SK-N-SH (cell line): ENCODE data around the gene LDLRAD1. TPM values are rescaled to one million over a fixed set of nuclear protein-coding genes. Genes with fewer than 3 reads are reported as not detected.
A peak's percentile ranks its signal among the peaks of the same experiment; 100 is the strongest.

Experiments
- CTCF ChIA-PET: fragments of 300-600, 350-600 bp; formaldehyde crosslinking; extraction: SDS; loops from one replicate; lab custom pipeline; 2021; lab: Yijun Ruan, JAX
- POLR2A ChIA-PET: fragments of 350-600 bp; sonication (Branson Sonifier 250); formaldehyde crosslinking; extraction: SDS; loops from one replicate; lab custom pipeline; 2020; ENCODE audit warnings: antibody characterized with exemption, inconsistent platforms; lab: Yijun Ruan, JAX
- DNase-seq: peaks from one replicate; pipeline ENCODE4 v3.0.0; 2012
- H2AFZ ChIP-seq: fragments of 200-600 bp; sonication (generic); 2 replicates; pipeline ENCODE4 v1.8.1; 2016; ENCODE audit warnings: antibody characterized with exemption, mild to moderate bottlenecking, low read depth
- H3F3A ChIP-seq: fragments of 200-600 bp; sonication (generic); replicated peaks from 2 replicates; pipeline ENCODE3; 2016; ENCODE audit warnings: antibody characterized with exemption, mild to moderate bottlenecking; ENCODE audit not compliant: insufficient read depth
- H3K27ac ChIP-seq, 2 experiments: fragments of 200-500 bp in 1 of 2; fragments of 200-600 bp in 1 of 2; sonication (Bioruptor generic) in 1 of 2; sonication (generic), shearing (Covaris generic) in 1 of 2; 2 replicates each; pipeline versions ENCODE4 v1.5.1 to v1.6.1; 2014 to 2016; ENCODE audit warnings: low read depth in 2 of 2, inconsistent platforms in 1 of 2, low read length in 1 of 2, mild to moderate bottlenecking in 1 of 2, mixed read lengths in 1 of 2
- H3K27me3 ChIP-seq: fragments of 200-600 bp; sonication (generic), shearing (Covaris generic); 2 replicates; pipeline ENCODE4 v1.6.1; 2016; ENCODE audit warnings: mixed run types; ENCODE audit not compliant: insufficient read depth
- H3K36me3 ChIP-seq, 2 experiments: fragments of 200-500 bp in 1 of 2; fragments of 200-600 bp in 1 of 2; sonication (Bioruptor generic) in 1 of 2; sonication (generic) in 1 of 2; replicated peaks in 1 of 2; 2 replicates each; pipeline versions ENCODE3 to v1.5.1; 2014 to 2016; ENCODE audit warnings: low read length in 1 of 2, mild to moderate bottlenecking in 1 of 2; ENCODE audit not compliant: insufficient read depth in 2 of 2, control insufficient read depth in 1 of 2
- H3K4me1 ChIP-seq, 2 experiments: fragments of 200-500 bp in 1 of 2; fragments of 200-600 bp in 1 of 2; sonication (Bioruptor generic) in 1 of 2; sonication (generic), shearing (Covaris generic) in 1 of 2; 2 replicates each; pipeline versions ENCODE4 v1.5.1 to v1.6.1; 2014 to 2016; ENCODE audit warnings: low read depth in 1 of 2, low read length in 1 of 2, mixed run types in 1 of 2; ENCODE audit not compliant: insufficient read depth in 2 of 2, control insufficient read depth in 1 of 2
- H3K4me2 ChIP-seq: fragments of 200-600 bp; sonication (generic), shearing (Covaris generic); 2 replicates; pipeline ENCODE4 v1.6.1; 2017; ENCODE audit warnings: mixed run types
- H3K4me3 ChIP-seq, 2 experiments: fragments of 200-500 bp in 1 of 2; fragments of 200-600 bp in 1 of 2; sonication (Bioruptor generic) in 1 of 2; sonication (generic), shearing (Covaris generic) in 1 of 2; 2 replicates each; pipeline versions ENCODE4 v1.5.1 to v1.8.1; 2014 to 2016; ENCODE audit warnings: low read depth in 2 of 2, inconsistent platforms in 1 of 2, low read length in 1 of 2, mild to moderate bottlenecking in 1 of 2, mixed read lengths in 1 of 2, moderate library complexity in 1 of 2
- H3K79me2 ChIP-seq: fragments of 200-600 bp; sonication (generic); 2 replicates; pipeline ENCODE4 v1.8.1; 2017; ENCODE audit warnings: mild to moderate bottlenecking; ENCODE audit not compliant: insufficient read depth
- H3K9ac ChIP-seq: fragments of 200-600 bp; sonication (generic); 2 replicates; pipeline ENCODE4 v1.6.1; 2017; ENCODE audit warnings: mixed run types
- H3K9me2 ChIP-seq: fragments of 200-600 bp; sonication (generic); 2 replicates; pipeline ENCODE4 v1.6.1; 2017; ENCODE audit warnings: mixed run types
- H3K9me3 ChIP-seq: fragments of 200-600 bp; sonication (generic); 2 replicates; pipeline ENCODE4 v1.6.1; 2017; ENCODE audit warnings: mixed run types, mild to moderate bottlenecking, moderate library complexity
- H4K20me1 ChIP-seq: fragments of 200-600 bp; sonication (generic); 2 replicates; pipeline ENCODE4 v1.6.1; 2017; ENCODE audit warnings: mild to moderate bottlenecking, mixed run types; ENCODE audit not compliant: insufficient read depth
- CTCF ChIP-seq: fragments of 200-600 bp; sonication (generic); IDR thresholded peaks from 2 replicates; pipeline ENCODE4 v1.6.1; 2017; ENCODE audit warnings: antibody characterized with exemption, mild to moderate bottlenecking, moderate library complexity
- FOSL2 ChIP-seq: IDR thresholded peaks from 2 replicates; pipeline ENCODE4 v1.4.0; 2012; ENCODE audit warnings: low read depth, mild to moderate bottlenecking, moderate library complexity, borderline replicate concordance
- FOXJ3 ChIP-seq: sonication (generic); formaldehyde crosslinking; IDR thresholded peaks from 2 replicates; pipeline ENCODE4 v1.5.1; 2020; ENCODE audit warnings: mild to moderate bottlenecking, missing genetic modification reagents
- GATA2 ChIP-seq: sonication (generic); formaldehyde crosslinking; IDR thresholded peaks from 2 replicates; pipeline ENCODE4 v1.5.0; 2020; ENCODE audit warnings: mild to moderate bottlenecking, missing genetic modification reagents
- MEF2A ChIP-seq: IDR thresholded peaks from 2 replicates; pipeline ENCODE4 v1.4.0; 2012; ENCODE audit warnings: low read depth, borderline replicate concordance
- NRF1 ChIP-seq: IDR thresholded peaks from 2 replicates; pipeline ENCODE4 v1.6.1; 2012; ENCODE audit warnings: low read depth, mild to moderate bottlenecking, low read length
- PBX3 ChIP-seq: IDR thresholded peaks from 2 replicates; pipeline ENCODE4; 2012
- RAD21 ChIP-seq: IDR thresholded peaks from 2 replicates; pipeline ENCODE4 v1.6.1; 2012; ENCODE audit warnings: mild to moderate bottlenecking, low read length
- REST ChIP-seq: IDR thresholded peaks from 2 replicates; pipeline ENCODE4 v1.6.1; 2012; ENCODE audit warnings: mild to moderate bottlenecking, low read depth, low read length, moderate library complexity
- SMC3 ChIP-seq: IDR thresholded peaks from 2 replicates; pipeline ENCODE4 v1.6.1; 2012; ENCODE audit warnings: low read depth, low read length, improper control_type of control experiment
- TAF1 ChIP-seq: IDR thresholded peaks from 2 replicates; pipeline ENCODE4 v1.6.1; 2012; ENCODE audit warnings: low read depth, mild to moderate bottlenecking, low read length, moderate library complexity, borderline replicate concordance
- TCF12 ChIP-seq: IDR thresholded peaks from 2 replicates; pipeline ENCODE4 v1.4.0; 2012
- WGBS: methylation state at CpG from one replicate; pipeline ENCODE4 v1.1.6; 2017; ENCODE audit warnings: low lambda C conversion rate; 5-methylcytosine and 5-hydroxymethylcytosine counted together
- polyA plus RNA-seq, 3 experiments: library from polyadenylated mRNA; depleted of rRNA; stranded (reverse); fragments of >200 nt; gene quantifications; 2 replicates each; pipeline ENCODE4 v1.2.3, GENCODE V29; 2012

LDLRAD1 gene
- polyA plus RNA-seq, 1 of the 3 experiments (the other 2 are of a cell fraction): not detected

- 64% methylated on average over 5 of the region's 5 CpGs for WGBS
- POLR2A ChIA-PET: no interaction called here
- no peak overlapping the region for H3K4me2 ChIP-seq
- no peaks in the 10 kb centered on the region for H3K9me3 ChIP-seq
- no peak overlapping the region for H3K4me3 ChIP-seq
- H3K27ac ChIP-seq: no peak overlapping the region
- no peaks in the 10 kb centered on the region for H3K9me2 ChIP-seq
- TF ChIP-seq PBX3: no peak
- no peak for TF ChIP-seq TAF1
- no peak for TF ChIP-seq NRF1
- TF ChIP-seq TCF12: no peak
- TF ChIP-seq GATA2 (CRISPR knock-in tag): no peak
- TF ChIP-seq SMC3: no peak
- no peak for TF ChIP-seq FOXJ3 (CRISPR knock-in tag)
- no peak for TF ChIP-seq REST
- no peak for TF ChIP-seq CTCF
- TF ChIP-seq FOSL2: no peak
- TF ChIP-seq MEF2A: no peak
- no peak for TF ChIP-seq RAD21
- H3K79me2 ChIP-seq: no peaks in the 10 kb centered on the region
- DNase-seq: peak; percentile 7
- no peaks in the 10 kb centered on the region for H3F3A ChIP-seq
- CTCF ChIA-PET: no interaction called here
- H2AFZ ChIP-seq: no peak overlapping the region
- H3K27me3 ChIP-seq: peaks cover 16% of the 10 kb centered on the region; the same call in 1 of the 2 replicates
- no peak overlapping the region for H3K9ac ChIP-seq
- H4K20me1 ChIP-seq: no peaks in the 10 kb centered on the region
- no peaks in the 10 kb centered on the region for H3K36me3 ChIP-seq
- no peaks in the 10 kb centered on the region; a peak in 1 of 4 replicates for H3K4me1 ChIP-seq
Observed at GRCh38 chr1:54010415-54011117, 7.4 kb downstream of the LDLRAD1 start.
